Esophagus squamous epithelium (tissue), 4 donors: ENCODE results near the gene EPB41L4A.

Source experiments
- POLR2A ChIP-seq, 4 donors: fragments of 450-650 bp; IDR thresholded peaks; one replicate each; pipeline ENCODE4 v1.6.1; 2017; ENCODE audit warnings: antibody characterized with exemption in 4 of 4, mild to moderate bottlenecking in 4 of 4, moderate library complexity in 3 of 4
- TF ChIP-seq, protein P1 (sequence below), 6 experiments: fragments of 450-650 bp in 4 of 6; fragments of 200-600 bp in 2 of 6; sonication (generic) in 2 of 6; IDR thresholded peaks; one replicate each; pipeline ENCODE4 v1.5.1; 2016 to 2019; ENCODE audit warnings: antibody characterized with exemption in 6 of 6, mild to moderate bottlenecking in 4 of 6, moderate library complexity in 4 of 6

DNA sequence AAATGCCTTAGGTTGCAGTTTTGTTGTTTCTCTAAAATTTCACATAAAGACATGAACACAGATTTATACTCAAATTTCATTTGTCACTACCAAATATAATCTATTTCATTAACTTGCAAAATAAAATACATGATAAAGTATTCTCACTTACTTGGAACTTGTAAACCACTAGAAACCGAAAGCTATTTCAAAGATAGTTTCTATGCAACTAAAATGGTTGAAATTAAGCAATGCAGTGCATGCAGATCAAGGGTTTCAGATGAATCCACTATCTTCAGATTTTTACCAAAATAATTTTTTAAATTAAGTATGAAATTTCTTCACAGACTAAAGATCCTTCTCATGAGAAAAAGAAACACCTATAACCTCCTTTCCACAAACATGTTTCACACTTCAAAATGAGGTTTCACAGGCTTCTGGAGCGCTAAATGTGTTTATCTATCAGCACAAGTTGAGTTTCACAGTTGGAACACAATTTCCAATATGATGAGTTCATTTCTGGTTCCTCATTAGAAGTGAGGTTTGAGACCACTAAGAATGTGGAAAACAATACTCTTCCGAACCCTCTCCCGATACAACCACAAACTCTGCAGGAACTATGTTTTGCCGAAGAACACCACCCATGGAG lies 63.9 kb downstream of the EPB41L4A start:
- TF ChIP-seq, protein P1, sequence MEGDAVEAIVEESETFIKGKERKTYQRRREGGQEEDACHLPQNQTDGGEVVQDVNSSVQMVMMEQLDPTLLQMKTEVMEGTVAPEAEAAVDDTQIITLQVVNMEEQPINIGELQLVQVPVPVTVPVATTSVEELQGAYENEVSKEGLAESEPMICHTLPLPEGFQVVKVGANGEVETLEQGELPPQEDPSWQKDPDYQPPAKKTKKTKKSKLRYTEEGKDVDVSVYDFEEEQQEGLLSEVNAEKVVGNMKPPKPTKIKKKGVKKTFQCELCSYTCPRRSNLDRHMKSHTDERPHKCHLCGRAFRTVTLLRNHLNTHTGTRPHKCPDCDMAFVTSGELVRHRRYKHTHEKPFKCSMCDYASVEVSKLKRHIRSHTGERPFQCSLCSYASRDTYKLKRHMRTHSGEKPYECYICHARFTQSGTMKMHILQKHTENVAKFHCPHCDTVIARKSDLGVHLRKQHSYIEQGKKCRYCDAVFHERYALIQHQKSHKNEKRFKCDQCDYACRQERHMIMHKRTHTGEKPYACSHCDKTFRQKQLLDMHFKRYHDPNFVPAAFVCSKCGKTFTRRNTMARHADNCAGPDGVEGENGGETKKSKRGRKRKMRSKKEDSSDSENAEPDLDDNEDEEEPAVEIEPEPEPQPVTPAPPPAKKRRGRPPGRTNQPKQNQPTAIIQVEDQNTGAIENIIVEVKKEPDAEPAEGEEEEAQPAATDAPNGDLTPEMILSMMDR (IDR thresholded peaks at IDR 0.05), result no peak
- no peak for TF ChIP-seq POLR2A (IDR thresholded peaks at IDR 0.05)
